K562 (cell line): ENCODE results near the gene STUB1. TPM values are rescaled to one million over a fixed set of nuclear protein-coding genes. Genes with fewer than 3 reads are reported as not detected.

Source experiments
- CBFA2T3 ChIP-seq: fragments of 450-650 bp; IDR thresholded peaks from 2 replicates; pipeline ENCODE4 v1.6.1; 2017
- CHCHD3 ChIP-seq: fragments of 250-450 bp; sonication (Bioruptor Pico); IDR thresholded peaks from 2 replicates; pipeline ENCODE4 v2.1.2; 2022; ENCODE audit warnings: mild to moderate bottlenecking
- HDAC8 ChIP-seq: fragments of 450-650 bp; IDR thresholded peaks from 2 replicates; pipeline ENCODE4 v1.6.1; 2016; ENCODE audit warnings: mild to moderate bottlenecking, missing genetic modification characterization, moderate library complexity, missing compliant biosample characterization
- HNRNPL ChIP-seq: fragments of 200-400 bp; formaldehyde crosslinking; IDR thresholded peaks from 2 replicates; pipeline ENCODE4 v1.6.1; 2017; ENCODE audit warnings: low read depth, mild to moderate bottlenecking, low read length
- JUN ChIP-seq, 2 experiments: sonication (generic) in 1 of 2; formaldehyde crosslinking in 1 of 2; IDR thresholded peaks; 2 replicates each; pipeline versions ENCODE4 v1.6.1 to v1.8.0; 2012 to 2022; ENCODE audit warnings: borderline replicate concordance in 2 of 2, mild to moderate bottlenecking in 2 of 2, improper control_type of control experiment in 1 of 2, low read depth in 1 of 2, low read length in 1 of 2, missing genetic modification reagents in 1 of 2
- JUND ChIP-seq, 2 experiments: IDR thresholded peaks; 2 replicates in 1 of 2; 3 replicates in 1 of 2; pipeline ENCODE4 v1.6.1; 2011; ENCODE audit warnings: borderline replicate concordance in 2 of 2, low read depth in 2 of 2, low read length in 2 of 2, improper control_type of control experiment in 1 of 2, missing biosample characterization in 1 of 2, missing genetic modification characterization in 1 of 2, missing genetic modification reagents in 1 of 2
- NRF1 ChIP-seq, 2 experiments: fragments of 450-650 bp; IDR thresholded peaks in 1 of 2; conservative IDR thresholded peaks in 1 of 2; 2 replicates each; pipeline ENCODE4 v1.6.1; 2014; ENCODE audit warnings: mild to moderate bottlenecking in 2 of 2
- PCBP1 ChIP-seq: fragments of 200-400 bp; formaldehyde crosslinking; IDR thresholded peaks from 2 replicates; pipeline ENCODE4 v1.6.1; 2018; ENCODE audit warnings: mild to moderate bottlenecking, low read depth, low read length; ENCODE audit not compliant: poor library complexity, severe bottlenecking
- POLR2A ChIP-seq: fragments of 450-650 bp; conservative IDR thresholded peaks from 2 replicates; pipeline ENCODE4 v1.6.1; 2016
- SIN3B ChIP-seq: fragments of 450-650 bp; IDR thresholded peaks from 2 replicates; pipeline ENCODE4 v1.6.1; 2017; ENCODE audit warnings: low read depth, mild to moderate bottlenecking, moderate library complexity
- SMARCB1 ChIP-seq: IDR thresholded peaks from 2 replicates; pipeline ENCODE4 v1.6.1; 2011; ENCODE audit warnings: improper control_type of control experiment, low read depth; ENCODE audit not compliant: insufficient read length
- TAF1 ChIP-seq: IDR thresholded peaks from 2 replicates; pipeline ENCODE4 v1.6.1; 2011; ENCODE audit warnings: mild to moderate bottlenecking, low read length, moderate library complexity; ENCODE audit not compliant: insufficient read depth, control insufficient read depth, severe bottlenecking; ENCODE audit errors: extremely low read depth
- ZKSCAN1 ChIP-seq: fragments of 150-350 bp; IDR thresholded peaks from 2 replicates; pipeline ENCODE4 v1.6.1; 2016; ENCODE audit warnings: low read depth, low read length
- ZNF384 ChIP-seq: IDR thresholded peaks from 2 replicates; pipeline ENCODE4 v1.6.1; 2012; ENCODE audit warnings: low read depth, low read length, improper control_type of control experiment
- polyA plus RNA-seq, 8 experiments: library from polyadenylated mRNA; depleted of rRNA in 4 of 8; stranded (reverse) in 5 of 8; unstranded in 3 of 8; fragments of >200 nt; fragmentation: Nextera tagmentation in 2 of 8; fragmentation: Illumina TruSeq in 1 of 8; extraction: Ambion mirVana in 2 of 8; extraction: Trizol in 1 of 8; gene quantifications; 2 replicates each; pipeline versions ENCODE4 v1.2.1 to v1.2.3, GENCODE V29; 2011 to 2014; ENCODE audit warnings: inconsistent platforms in 1 of 8, missing spikeins in 1 of 8
- total RNA-seq, 7 experiments: library from RNA; depleted of rRNA in 6 of 7; stranded (reverse); fragments of >200 nt in 6 of 7; fragmentation: Illumina TruSeq in 2 of 7; extraction: Trizol in 2 of 7; gene quantifications; 2 replicates each; pipeline versions ENCODE4 v1.2.1 to v1.2.3, GENCODE V29; 2011 to 2021; ENCODE audit warnings: low replicate concordance in 1 of 7
- TF ChIP-seq, protein P1 (sequence below), 2 experiments: IDR thresholded peaks; 2 replicates each; pipeline ENCODE4 v1.6.1; 2012; ENCODE audit warnings: improper control_type of control experiment in 2 of 2, low read depth in 2 of 2, low read length in 2 of 2, borderline replicate concordance in 1 of 2
- TF ChIP-seq, protein P2 (sequence below): sonication (generic); formaldehyde crosslinking; IDR thresholded peaks from 2 replicates; pipeline ENCODE4 v1.8.1; 2022; ENCODE audit warnings: missing genetic modification reagents
- TF ChIP-seq, protein P3 (sequence below), 3 experiments: IDR thresholded peaks in 2 of 3; conservative IDR thresholded peaks in 1 of 3; 2 replicates each; pipeline ENCODE4 v1.5.1; 2011 to 2012; ENCODE audit warnings: low read length in 3 of 3, mild to moderate bottlenecking in 3 of 3, control low read depth in 2 of 3, improper control_type of control experiment in 1 of 3, inconsistent platforms in 1 of 3, low read depth in 1 of 3, mixed read lengths in 1 of 3, moderate library complexity in 1 of 3; ENCODE audit not compliant: insufficient read depth in 2 of 3
- TF ChIP-seq, protein P4 (sequence below): sonication (generic); formaldehyde crosslinking; IDR thresholded peaks from 2 replicates; pipeline ENCODE4 v1.8.0; 2022; ENCODE audit warnings: mild to moderate bottlenecking, missing genetic modification reagents, borderline replicate concordance

The STUB1 gene
- total and polyA plus RNA-seq, 9 of the 15 experiments (the other 6 are each of a cell fraction or from before 2014, with no cell fraction given), result 10.6 to 251 (median 152) TPM

DNA sequence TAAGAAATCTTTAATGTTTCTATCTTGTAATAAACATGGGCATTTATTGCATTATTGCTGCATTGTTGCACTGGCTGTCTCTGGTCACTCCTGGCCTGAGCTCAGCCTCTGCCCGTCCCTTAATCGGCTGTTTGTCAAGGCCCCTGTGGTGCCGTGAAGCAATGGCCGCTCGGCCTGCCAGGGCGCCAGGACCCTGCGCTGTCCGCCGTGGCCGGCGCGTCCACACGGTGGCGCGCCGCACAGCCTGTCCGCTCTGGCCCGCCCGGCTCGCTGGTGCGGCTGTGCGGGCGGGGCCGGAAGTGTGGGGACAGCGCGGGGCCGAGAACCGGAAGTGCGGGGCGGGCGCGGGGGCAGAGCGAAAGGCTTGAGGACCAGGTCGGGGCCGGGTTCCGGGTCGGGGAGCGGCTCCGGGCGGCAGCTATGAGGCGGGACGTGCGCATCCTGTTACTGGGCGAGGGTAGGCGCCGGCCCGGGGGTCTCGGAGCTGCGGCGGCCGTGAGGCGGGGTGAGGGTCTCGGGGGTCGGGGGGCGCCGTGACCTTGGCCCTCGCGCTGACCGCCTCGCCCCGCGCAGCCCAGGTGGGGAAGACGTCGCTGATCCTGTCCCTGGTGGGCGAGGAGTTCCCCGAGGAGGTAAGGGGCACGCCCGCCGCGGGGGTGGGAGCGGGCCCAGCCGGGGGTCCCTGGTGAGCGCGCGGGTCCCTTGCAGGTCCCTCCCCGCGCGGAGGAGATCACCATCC lies 12.3 kb upstream of the STUB1 start, which contains the start of gene RHOT2 (continued):
- TF ChIP-seq NRF1 (conservative IDR thresholded peaks at IDR 0.05 in 1 of 2, IDR thresholded peaks at IDR 0.05 in 1 of 2) (peak; percentile 74 to 75; a peak in 3 of 4 replicates), JUN (IDR thresholded peaks at IDR 0.05; ENCODE audit: borderline replicate concordance, low read depth, low read length) (peak; percentile 68; the same call in 1 of the 2 replicates), JUN (CRISPR knock-in tag; IDR thresholded peaks at IDR 0.05; ENCODE audit: borderline replicate concordance) (no peak), ZKSCAN1 (peak; percentile 83), SMARCB1 (no peak), TAF1 (peak; percentile 87), POLR2A (peak; percentile 80), SIN3B (peak; percentile 86), CBFA2T3 (no peak), CHCHD3 (CRISPR knock-in tag) (no peak), JUND (IDR thresholded peaks at IDR 0.05; ENCODE audit: borderline replicate concordance, low read depth, low read length) (peak; percentile 79), JUND (tag; IDR thresholded peaks at IDR 0.05; ENCODE audit: borderline replicate concordance, low read depth, low read length) (no peak; the same call in 2 of the 3 replicates), ZNF384 (peak; percentile 29; the same call in 1 of the 2 replicates), HNRNPL (peak; percentile 77), HDAC8 (tag) (0 out of 2 replicates have a peak, but pooled peaks have one; percentile 31), PCBP1 (peak; percentile 68)
- TF ChIP-seq, protein P1, sequence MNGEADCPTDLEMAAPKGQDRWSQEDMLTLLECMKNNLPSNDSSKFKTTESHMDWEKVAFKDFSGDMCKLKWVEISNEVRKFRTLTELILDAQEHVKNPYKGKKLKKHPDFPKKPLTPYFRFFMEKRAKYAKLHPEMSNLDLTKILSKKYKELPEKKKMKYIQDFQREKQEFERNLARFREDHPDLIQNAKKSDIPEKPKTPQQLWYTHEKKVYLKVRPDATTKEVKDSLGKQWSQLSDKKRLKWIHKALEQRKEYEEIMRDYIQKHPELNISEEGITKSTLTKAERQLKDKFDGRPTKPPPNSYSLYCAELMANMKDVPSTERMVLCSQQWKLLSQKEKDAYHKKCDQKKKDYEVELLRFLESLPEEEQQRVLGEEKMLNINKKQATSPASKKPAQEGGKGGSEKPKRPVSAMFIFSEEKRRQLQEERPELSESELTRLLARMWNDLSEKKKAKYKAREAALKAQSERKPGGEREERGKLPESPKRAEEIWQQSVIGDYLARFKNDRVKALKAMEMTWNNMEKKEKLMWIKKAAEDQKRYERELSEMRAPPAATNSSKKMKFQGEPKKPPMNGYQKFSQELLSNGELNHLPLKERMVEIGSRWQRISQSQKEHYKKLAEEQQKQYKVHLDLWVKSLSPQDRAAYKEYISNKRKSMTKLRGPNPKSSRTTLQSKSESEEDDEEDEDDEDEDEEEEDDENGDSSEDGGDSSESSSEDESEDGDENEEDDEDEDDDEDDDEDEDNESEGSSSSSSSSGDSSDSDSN (IDR thresholded peaks at IDR 0.05; ENCODE audit: borderline replicate concordance in 1 of 2, low read depth in 2 of 2, low read length in 2 of 2), result peak in 1 of 2 experiments; percentile 43; a peak in 1 of 4 replicates
- TF ChIP-seq, protein P2, sequence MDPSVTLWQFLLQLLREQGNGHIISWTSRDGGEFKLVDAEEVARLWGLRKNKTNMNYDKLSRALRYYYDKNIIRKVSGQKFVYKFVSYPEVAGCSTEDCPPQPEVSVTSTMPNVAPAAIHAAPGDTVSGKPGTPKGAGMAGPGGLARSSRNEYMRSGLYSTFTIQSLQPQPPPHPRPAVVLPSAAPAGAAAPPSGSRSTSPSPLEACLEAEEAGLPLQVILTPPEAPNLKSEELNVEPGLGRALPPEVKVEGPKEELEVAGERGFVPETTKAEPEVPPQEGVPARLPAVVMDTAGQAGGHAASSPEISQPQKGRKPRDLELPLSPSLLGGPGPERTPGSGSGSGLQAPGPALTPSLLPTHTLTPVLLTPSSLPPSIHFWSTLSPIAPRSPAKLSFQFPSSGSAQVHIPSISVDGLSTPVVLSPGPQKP (CRISPR knock-in tag), result no peak
- TF ChIP-seq, protein P3, sequence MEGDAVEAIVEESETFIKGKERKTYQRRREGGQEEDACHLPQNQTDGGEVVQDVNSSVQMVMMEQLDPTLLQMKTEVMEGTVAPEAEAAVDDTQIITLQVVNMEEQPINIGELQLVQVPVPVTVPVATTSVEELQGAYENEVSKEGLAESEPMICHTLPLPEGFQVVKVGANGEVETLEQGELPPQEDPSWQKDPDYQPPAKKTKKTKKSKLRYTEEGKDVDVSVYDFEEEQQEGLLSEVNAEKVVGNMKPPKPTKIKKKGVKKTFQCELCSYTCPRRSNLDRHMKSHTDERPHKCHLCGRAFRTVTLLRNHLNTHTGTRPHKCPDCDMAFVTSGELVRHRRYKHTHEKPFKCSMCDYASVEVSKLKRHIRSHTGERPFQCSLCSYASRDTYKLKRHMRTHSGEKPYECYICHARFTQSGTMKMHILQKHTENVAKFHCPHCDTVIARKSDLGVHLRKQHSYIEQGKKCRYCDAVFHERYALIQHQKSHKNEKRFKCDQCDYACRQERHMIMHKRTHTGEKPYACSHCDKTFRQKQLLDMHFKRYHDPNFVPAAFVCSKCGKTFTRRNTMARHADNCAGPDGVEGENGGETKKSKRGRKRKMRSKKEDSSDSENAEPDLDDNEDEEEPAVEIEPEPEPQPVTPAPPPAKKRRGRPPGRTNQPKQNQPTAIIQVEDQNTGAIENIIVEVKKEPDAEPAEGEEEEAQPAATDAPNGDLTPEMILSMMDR (IDR thresholded peaks at IDR 0.05 in 2 of 3, conservative IDR thresholded peaks at IDR 0.05 in 1 of 3; ENCODE audit: insufficient read depth in 2 of 3, low read depth in 1 of 3, low read length in 3 of 3), result peak; percentile 77 to 97 (median 91)
- TF ChIP-seq, protein P4, sequence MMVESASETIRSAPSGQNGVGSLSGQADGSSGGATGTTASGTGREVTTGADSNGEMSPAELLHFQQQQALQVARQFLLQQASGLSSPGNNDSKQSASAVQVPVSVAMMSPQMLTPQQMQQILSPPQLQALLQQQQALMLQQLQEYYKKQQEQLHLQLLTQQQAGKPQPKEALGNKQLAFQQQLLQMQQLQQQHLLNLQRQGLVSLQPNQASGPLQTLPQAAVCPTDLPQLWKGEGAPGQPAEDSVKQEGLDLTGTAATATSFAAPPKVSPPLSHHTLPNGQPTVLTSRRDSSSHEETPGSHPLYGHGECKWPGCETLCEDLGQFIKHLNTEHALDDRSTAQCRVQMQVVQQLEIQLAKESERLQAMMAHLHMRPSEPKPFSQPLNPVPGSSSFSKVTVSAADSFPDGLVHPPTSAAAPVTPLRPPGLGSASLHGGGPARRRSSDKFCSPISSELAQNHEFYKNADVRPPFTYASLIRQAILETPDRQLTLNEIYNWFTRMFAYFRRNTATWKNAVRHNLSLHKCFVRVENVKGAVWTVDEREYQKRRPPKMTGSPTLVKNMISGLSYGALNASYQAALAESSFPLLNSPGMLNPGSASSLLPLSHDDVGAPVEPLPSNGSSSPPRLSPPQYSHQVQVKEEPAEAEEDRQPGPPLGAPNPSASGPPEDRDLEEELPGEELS (CRISPR knock-in tag), result 0 out of 2 replicates have a peak, but pooled peaks have one; percentile 50
